Activated T-cell treated with anti-CD3 and anti-CD28 coated beads for 24 hours (primary cell): Measurements from ENCODE around the gene SCARF2.
"Not testable (repeated sequence)": the region's sequence is repeated elsewhere in the genome, so short reads cannot be mapped to it uniquely, and the experiment has no call there.

ENCODE experiments used
- DNase-seq: peaks from one replicate; pipeline ENCODE4 v3.0.0-alpha.2; 2020; ENCODE audit warnings: low read depth

Gene SCARF2

DNA sequence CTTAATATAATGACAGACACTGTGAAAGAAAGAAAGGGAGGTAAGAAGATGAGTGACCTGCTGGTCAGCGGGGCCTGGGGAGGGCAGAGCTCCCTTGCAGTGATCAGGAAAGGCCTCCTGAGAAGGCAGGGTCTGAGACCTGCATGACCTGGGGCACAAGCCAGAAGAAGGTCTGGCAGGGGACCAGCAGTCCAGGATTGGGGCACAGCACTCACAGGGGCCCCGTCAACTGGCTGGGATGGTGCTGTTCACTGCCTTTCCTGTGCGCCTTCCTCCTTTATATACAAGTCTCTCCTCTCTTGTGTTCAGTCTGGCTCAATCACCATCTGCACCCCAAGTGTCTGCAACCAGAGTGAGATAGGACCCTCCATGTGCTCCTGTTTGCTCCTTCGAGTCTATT, 22.2 kb upstream of the SCARF2 start:
- no peak for DNase-seq

DNA sequence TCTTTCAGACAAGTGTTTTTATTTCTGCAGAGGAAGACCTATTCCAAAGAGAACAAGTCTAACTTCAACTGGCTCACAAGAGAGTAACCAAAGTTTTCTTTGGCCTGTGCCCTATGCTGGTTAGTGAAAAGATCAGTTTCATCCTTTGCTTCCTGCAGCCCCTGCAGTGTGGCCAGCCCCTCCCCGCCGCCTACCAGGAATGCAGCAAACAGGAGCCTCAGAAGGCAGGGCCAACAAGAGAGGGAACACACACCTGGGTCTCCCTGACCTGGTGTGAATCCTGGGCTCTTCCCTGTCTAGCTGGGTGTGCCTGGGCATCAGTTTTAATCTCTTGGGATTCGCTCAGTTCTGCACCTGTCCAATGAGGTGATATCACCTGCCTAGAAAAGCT, 21.5 kb upstream of the SCARF2 start:
- no peak for DNase-seq

- no peak for DNase-seq
Measured at GRCh38 chr22:20458530-20459151, 21.0 kb upstream of the SCARF2 start.

- DNase-seq, result no peak
Measured at GRCh38 chr22:20457506-20458240, 20.0 kb upstream of the SCARF2 start.

DNA sequence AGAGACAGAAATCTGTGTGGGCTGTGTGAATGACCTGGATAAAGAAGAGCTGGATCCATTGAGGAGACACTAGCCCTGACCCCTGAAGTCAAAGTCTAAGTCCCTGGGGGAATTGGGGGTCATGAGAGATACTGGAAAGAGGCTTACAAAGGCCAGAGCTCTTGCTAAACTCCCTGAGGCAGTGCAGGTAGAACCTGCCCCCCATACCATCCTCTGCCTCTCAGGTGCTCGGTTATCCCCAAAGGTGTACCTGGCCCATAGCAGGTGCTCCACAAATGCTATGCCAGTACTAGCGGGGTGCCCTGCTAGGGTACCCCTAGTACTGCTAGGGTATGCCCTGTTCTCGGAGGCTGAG, 19.1 kb upstream of the SCARF2 start:
- no peak for DNase-seq

DNA sequence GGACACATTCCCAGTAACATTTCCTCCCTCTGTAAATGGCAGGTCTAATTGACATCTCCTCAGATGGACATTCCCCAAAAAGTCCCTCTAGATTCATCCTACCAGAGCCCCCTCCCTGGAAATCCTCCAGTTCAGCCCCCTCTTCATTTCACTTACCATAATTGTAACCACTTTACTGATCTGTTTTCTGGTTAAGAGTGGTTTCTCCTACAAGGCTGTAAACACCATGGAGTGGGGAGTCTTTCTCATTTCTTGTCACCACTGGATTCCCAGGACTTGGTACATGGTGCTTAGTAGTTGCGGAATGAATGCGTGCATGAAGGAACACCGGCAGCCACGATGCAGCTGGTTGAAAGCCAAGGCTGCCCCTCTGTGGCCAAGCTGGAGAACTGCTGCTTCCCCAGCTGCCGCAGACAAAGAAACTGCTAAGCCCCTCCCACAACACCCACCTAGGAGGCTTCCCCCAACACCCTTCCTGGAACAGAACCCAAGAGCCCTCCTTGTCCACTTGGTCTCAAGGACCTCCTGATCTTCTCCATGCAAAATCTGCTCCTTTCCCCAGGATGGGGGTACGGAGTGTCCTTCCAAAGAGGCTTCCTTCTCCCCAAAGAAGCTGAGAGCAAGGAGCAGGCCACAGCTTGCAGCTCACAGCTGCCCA, 18.6 kb upstream of the SCARF2 start:
- DNase-seq, result peak; percentile 74

DNA sequence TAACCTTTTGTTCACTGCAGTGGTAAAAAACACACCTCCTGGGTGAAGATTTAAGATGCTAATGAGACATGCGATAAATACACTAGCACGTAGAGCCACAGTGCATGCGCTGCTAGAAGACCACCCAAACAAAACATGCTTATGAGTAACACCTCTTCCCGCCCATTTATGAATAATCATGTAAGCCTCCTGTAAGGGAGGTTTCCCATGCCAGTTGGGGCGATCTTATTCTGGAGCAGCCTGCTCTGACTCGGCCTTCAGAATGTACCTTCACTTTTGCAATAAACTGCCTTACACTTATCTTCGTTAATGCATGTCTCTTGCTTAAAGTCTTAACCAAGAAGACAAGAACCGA, 18.1 kb upstream of the SCARF2 start:
- no peak for DNase-seq

GRCh38 chr22:20453222-20453621, 15.6 kb upstream of the SCARF2 start:
- no peak for DNase-seq

DNA sequence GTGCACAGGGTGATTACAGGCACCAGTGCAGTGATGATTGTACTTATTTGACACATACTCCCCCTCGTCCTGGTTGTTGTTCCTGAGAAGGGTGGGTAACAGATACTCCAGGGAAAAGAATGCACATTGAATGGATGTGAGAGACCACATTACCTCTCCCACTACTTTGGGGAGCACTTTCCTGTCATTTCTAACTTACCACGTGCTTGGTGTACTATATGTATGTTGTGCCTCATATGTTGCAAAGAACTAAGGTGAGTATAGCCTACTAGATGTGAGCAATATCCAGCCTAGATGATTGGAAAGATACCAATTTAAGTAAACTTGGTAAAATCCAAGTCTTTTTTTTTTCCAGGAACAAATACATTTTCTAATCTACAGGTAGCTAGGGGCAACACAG, 14.3 kb upstream of the SCARF2 start:
- no peak for DNase-seq

DNA sequence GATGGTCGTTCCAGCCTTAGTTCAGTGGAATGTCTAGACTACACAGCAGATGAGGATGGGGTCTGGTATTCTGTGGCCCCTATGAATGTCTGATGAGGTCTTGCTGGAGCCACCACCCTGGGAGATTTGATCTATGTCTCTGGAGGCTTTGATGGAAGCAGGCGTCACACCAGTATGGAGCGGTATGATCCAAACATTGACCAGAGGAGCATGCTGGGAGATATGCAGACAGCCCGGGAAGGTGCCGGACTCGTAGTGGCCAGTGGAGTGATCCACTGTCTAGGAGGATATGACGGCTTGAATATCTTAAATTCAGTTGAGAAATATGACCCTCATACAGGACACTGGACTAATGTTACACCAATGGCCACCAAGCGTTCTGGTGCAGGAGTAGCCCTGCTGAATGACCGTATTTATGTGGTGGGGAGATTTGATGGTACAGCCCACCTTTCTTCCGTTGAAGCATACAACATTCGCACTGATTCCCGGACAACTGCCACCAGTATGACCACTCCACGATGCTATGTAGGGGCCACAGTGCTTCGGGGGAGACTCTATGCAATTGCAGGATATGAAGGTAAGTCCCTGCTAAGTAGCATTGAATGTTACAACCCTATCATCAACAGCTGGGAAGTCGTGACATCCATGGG, 13.6 kb upstream of the SCARF2 start:
- not testable (repeated sequence) for DNase-seq

DNA sequence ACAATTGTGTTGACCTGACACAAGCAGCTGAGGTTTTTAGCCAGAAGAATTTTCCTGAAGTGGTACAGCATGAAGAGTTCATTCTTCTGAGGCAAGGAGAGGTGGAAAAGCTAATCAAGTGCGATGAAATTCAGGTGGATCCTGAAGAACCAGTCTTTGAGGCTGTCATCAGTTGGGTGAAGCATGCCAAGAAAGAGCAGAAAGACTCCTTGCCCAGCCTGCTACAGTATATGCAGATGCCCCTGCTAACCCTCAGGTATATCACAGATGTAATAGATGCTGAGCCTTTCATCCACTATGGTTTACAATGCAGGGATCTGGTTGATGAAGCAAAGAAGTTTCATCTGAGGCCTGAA, 12.9 kb upstream of the SCARF2 start:
- no peak for DNase-seq

DNA sequence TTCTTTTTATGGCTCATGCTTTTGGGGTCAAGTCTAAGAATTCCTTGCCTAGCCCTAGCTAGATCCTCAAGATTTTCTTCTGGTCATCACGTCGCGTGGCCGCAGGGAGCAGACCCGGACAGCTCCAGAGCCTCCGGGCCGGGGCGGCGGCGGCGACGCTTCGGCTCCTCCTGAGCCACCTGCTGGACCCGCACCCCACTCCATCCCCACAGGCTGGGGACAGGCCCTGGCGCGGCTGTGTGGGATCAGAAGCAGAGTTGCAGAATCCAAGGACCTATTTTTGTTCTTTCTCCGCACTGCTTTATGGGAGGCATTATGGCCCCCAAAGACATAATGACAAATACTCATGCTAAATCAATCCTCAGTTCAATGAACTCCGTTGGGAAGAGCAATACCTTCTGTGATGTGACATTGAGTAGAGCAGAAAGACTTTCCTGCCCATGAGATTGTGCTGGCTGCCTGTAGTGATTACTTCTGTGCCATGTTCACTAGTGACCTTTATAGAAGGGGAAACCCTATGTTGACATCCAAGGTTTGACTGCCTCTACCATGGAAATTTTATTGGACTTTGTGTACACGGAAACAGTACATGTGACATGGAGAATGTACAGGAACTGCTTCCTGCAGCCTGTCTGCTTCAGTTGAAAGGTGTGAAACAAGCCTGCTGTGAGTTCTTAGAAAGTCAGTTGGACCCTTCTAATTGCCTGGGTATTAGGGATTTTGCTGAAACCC, 12.4 kb upstream of the SCARF2 start:
- DNase-seq, result no peak

DNA sequence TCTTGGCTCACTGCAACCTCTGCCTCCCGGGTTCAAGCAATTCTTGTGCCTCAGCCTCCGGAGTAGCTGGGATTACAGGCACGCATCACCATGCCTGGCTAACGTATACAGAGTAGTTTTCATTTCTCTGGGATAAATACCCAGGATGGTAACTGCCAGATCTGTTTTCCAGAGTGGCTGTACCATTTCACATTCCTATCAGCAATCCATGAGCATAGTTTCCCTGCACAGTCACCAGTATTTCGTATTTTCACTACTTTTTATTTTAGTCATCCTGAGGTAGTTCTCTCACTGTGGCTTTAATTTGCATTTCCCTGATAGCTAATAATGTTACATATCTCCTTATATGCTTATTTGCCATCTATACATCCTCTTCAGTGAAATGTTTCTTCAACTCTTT, 11.0 kb upstream of the SCARF2 start:
- DNase-seq, result no peak

DNA sequence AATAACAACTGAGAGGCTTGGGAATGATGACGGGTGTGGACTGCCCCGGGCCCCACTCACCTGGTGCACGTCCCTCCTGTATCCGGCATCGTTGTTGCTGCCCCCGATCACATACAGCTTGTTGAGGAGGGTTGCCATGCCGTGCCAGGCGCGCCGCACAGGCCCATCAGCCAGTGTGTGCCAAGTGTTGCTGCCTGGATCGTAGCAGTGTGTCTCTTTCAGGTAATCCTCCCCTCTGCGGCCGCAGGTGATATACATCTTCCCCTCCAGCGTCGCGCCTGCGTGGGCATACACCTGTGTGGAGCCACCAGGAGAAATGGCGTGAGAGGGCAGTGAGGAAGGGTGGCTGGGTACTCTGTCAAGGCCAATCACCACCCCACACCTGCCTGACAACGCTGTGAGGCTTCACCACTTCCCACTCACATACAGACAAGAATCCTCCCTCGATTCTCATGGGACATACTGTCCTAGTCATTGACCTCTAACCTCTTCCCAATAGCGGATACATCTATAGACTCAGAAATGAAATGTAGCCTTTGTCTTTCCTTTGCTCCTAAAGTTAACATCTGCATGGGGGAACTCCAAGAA, 8.9 kb upstream of the SCARF2 start:
- no peak for DNase-seq

DNA sequence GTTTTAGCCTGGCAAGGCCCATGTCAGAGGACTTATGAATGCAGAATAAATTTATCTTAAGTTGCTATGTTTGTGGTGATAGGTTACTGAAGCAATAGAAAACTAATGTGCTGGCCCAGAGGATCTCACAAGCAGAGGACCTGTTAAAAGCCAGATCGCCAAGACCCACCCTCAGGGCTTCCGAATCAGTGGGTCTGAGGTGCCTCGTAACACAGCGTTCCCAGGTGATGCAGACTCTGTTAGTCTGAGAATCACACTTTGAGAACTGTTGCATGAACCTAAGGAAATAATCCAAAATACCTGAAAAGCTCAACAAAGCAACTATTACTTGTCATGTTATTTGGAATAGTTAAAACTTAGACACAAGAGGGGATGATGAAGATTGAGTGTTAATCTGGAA, 6.7 kb upstream of the SCARF2 start:
- no peak for DNase-seq

DNA sequence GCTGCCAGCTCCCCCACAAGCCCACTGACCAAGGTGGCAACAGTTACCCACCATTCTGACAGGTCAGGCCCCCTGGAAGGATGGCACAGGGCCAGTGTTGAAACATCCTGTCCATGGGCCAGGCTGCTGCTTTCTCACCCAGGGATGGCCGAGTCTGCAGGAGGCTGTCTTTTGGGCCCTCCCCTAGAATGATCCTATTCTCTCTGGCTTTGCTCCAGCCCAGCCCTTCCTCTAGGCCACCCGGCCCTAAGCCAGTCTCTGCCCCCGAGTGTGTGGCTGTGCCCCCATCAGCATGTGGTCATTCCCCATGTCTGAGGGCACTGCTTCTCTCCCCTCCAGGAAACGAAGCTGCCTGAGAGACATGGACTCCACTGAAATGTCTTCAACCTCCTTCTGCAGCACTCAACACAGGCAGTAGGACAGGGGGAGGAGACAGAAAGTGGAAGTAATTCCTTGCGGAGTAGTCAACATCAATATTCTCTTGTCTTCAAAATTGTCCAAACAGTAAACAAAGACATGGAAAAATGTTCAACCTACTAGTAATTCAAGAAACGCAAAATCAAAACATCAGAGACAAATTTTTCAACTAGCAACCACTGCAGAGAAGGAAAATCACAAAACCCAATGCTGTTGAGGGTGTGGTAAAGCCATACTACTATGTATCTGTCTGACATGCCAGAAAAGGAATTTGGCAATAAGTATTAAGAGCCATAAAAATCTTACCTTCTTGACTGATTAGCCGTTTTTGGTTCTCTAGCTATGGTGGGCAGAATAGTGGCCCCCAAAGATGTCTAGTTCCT, 5.1 kb upstream of the SCARF2 start:
- DNase-seq, result no peak

- no peak for DNase-seq
Measured at GRCh38 chr22:20441631-20442484, 4.2 kb upstream of the SCARF2 start.

GRCh38 chr22:20440637-20441591, 3.3 kb upstream of the SCARF2 start:
- DNase-seq, result no peak

DNA sequence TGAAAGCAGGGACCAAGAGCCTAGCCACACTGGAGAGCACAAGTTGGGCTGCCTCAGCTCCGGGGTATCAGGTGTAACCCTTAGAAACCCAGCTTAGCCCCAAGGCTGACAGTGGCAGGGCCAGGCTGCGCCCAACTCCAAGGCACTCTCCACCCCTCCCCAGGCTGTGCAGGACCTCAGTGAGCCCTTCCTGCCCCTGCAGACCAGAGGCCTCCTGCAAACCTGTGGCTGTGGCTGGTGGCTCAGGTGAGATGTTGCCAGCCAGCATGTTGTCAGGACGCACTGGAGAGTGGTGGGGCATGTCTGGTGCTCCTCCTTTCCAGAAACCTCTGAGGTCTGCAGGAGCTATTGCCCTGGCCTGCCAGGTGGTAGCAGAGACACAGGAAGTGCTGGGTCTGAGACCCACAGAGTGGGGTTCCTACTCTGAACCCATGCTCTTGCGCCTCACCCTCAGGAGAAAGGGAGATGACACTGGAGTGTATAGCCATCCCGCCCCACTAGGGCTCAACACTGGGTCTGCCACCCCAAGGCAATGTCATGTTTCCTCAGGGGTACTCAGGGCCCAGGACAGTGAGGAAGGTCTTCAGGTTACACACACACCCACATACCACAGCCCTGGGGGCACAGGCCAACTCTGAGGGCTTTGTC, 2.4 kb upstream of the SCARF2 start:
- no peak for DNase-seq
